PC-3 (cell line): ENCODE data around the gene TMEM97. TPM values are rescaled to one million over a fixed set of nuclear protein-coding genes. Genes with fewer than 3 reads are reported as not detected.

Experiments
- ATAC-seq: fragments of 200-7000 bp; cut with Tn5 transposase; 2 replicates; pipeline ENCODE4 v1.9.1; 2020; ENCODE audit warnings: mild to moderate bottlenecking, moderate library complexity
- BruUV-seq: library from RNA; stranded (reverse); fragments of 400-500 nt; replicated peaks from 2 replicates; lab custom pipeline; 2021; lab: Mats Ljungman, UMichigan
- CTCF ChIA-PET: fragments of 300-600 bp; sonication (Branson Sonifier 250); formaldehyde crosslinking; loops from one replicate; lab custom pipeline; 2022; ENCODE audit warnings: antibody characterized with exemption; lab: Charles Lee
- POLR2A ChIA-PET: fragments of 300-600 bp; sonication (Branson Sonifier 250); formaldehyde crosslinking; loops from one replicate; lab custom pipeline; 2022; ENCODE audit warnings: antibody characterized with exemption; ENCODE audit not compliant: unreplicated experiment; lab: Charles Lee
- DNase-seq: peaks from one replicate; pipeline ENCODE4 v3.0.0-alpha.2; 2015
- H2AFZ ChIP-seq: fragments of 300-600 bp; sonication (generic); 2 replicates; pipeline ENCODE4 v1.6.0; 2016; ENCODE audit warnings: antibody characterized with exemption, low read length
- H3F3A ChIP-seq: fragments of 300-600 bp; sonication (generic); one replicate; pipeline ENCODE4 v1.6.0; 2017; ENCODE audit warnings: antibody characterized with exemption, low read length, control low read depth, mild to moderate bottlenecking; ENCODE audit not compliant: unreplicated experiment
- H3K27ac ChIP-seq: fragments of 300-600 bp; sonication (generic); 2 replicates; pipeline ENCODE4 v1.5.1; 2016; ENCODE audit warnings: mild to moderate bottlenecking, low read length
- H3K27me3 ChIP-seq: fragments of 300-600 bp; sonication (generic); 2 replicates; pipeline ENCODE4 v1.6.1; 2016; ENCODE audit warnings: low read length, mixed read lengths
- H3K36me3 ChIP-seq: fragments of 300-600 bp; sonication (generic); 2 replicates; pipeline ENCODE4 v1.6.1; 2016; ENCODE audit warnings: low read depth, mixed run types, low read length, mixed read lengths
- H3K4me1 ChIP-seq: fragments of 300-600 bp; sonication (generic); 2 replicates; pipeline ENCODE4 v1.5.1; 2016; ENCODE audit warnings: low read length; ENCODE audit not compliant: insufficient read depth
- H3K4me2 ChIP-seq: fragments of 300-600 bp; sonication (generic); 2 replicates; pipeline ENCODE4 v1.6.0; 2016; ENCODE audit warnings: low read length
- H3K4me3 ChIP-seq: fragments of 300-600 bp; sonication (generic); 2 replicates; pipeline ENCODE4 v1.5.1; 2016; ENCODE audit warnings: mild to moderate bottlenecking, low read length, mixed read lengths
- H3K79me2 ChIP-seq: fragments of 300-600 bp; sonication (generic); 2 replicates; pipeline ENCODE4 v1.6.1; 2017; ENCODE audit warnings: low read length, mixed read lengths
- H3K9ac ChIP-seq: fragments of 300-600 bp; sonication (generic); 2 replicates; pipeline ENCODE4 v1.6.0; 2016; ENCODE audit warnings: mild to moderate bottlenecking, low read length
- H3K9me2 ChIP-seq: fragments of 300-600 bp; sonication (generic); replicated peaks from 2 replicates; pipeline ENCODE4 v1.6.1; 2016; ENCODE audit warnings: mixed run types, low read length, mixed read lengths
- H3K9me3 ChIP-seq: fragments of 300-600 bp; sonication (generic); 2 replicates; pipeline ENCODE4 v1.6.1; 2016; ENCODE audit warnings: low read length, mixed read lengths
- H4K20me1 ChIP-seq: fragments of 300-600 bp; sonication (generic); 2 replicates; pipeline ENCODE4 v1.6.1; 2016; ENCODE audit warnings: low read length, mixed read lengths
- EZH2 ChIP-seq: fragments of 300-600 bp; sonication (generic); IDR thresholded peaks from one replicate; pipeline ENCODE4 v1.6.1; 2017; ENCODE audit warnings: antibody characterized with exemption, mild to moderate bottlenecking, low read length; ENCODE audit not compliant: unreplicated experiment
- EZH2phosphoT487 ChIP-seq: fragments of 300-600 bp; sonication (generic); IDR thresholded peaks from 2 replicates; pipeline ENCODE4 v1.6.1; 2018; ENCODE audit warnings: mild to moderate bottlenecking, antibody characterized with exemption, low read length, borderline replicate concordance
- intact Hi-C: fragments of 100-400 bp; cut with micrococcal nuclease; formaldehyde crosslinking; loops from 2 replicates; pipeline ENCODE4 v1.9.0; 2023
- total RNA-seq: library from RNA; depleted of rRNA; stranded (reverse); fragments of >200 nt; gene quantifications from 2 replicates; pipeline ENCODE4 v1.2.3, GENCODE V29; 2014
- TF ChIP-seq, protein P1 (sequence below): fragments of 300-600 bp; sonication (generic); conservative IDR thresholded peaks from 2 replicates; pipeline ENCODE4 v1.5.1; 2017; ENCODE audit warnings: antibody characterized with exemption, low read depth, mild to moderate bottlenecking, low read length

TMEM97 gene
- total RNA-seq, 1 experiment from 2014 or later: 40.5 TPM

DNA sequence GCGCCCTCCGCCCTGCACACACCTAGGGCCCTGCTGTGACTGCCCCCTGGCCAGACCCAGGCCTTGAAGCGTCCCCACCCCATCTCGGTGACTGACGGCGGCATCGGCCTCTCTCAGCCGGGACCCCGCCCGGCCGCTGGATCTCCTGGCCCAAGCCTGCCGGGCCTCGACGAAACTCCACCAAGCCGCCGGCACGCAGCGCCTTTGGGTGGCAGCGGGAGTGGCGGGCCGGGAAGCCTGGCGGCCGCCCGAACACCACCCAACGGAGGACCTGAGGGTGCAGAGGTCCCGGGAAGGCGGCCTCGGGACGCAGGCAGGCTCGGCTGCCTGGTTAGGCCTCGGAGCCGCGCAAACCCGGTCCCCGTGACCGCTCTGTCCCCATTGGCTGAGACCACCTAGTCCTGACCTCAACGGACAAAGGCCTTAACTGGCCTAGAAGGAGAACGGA lies 12.0 kb upstream of the TMEM97 start:
- Histone ChIP-seq H3K36me3 (no peaks in the 10 kb centered on the region), H3K9ac (no peak overlapping the region), H3K9me3 (no peaks in the 10 kb centered on the region), H4K20me1 (no peaks in the 10 kb centered on the region), H3K27ac (no peak overlapping the region), H3K4me3 (no peak overlapping the region), H3K4me1 (no peaks in the 10 kb centered on the region), H3F3A (no peaks in the 10 kb centered on the region), H3K79me2 (no peaks in the 10 kb centered on the region), H2AFZ (no peak overlapping the region), H3K4me2 (no peak overlapping the region), H3K27me3 (no peaks in the 10 kb centered on the region), H3K9me2 (no peaks in the 10 kb centered on the region)
- no TSS peak for BruUV-seq
- no peak for DNase-seq
- ChIA-PET CTCF (no interaction called here), POLR2A (no interaction called here)
- intact Hi-C loops: no loop called here
- ATAC-seq: no peak
- TF ChIP-seq EZH2phosphoT487: no peak
- TF ChIP-seq EZH2: no peak
- TF ChIP-seq, protein P1, sequence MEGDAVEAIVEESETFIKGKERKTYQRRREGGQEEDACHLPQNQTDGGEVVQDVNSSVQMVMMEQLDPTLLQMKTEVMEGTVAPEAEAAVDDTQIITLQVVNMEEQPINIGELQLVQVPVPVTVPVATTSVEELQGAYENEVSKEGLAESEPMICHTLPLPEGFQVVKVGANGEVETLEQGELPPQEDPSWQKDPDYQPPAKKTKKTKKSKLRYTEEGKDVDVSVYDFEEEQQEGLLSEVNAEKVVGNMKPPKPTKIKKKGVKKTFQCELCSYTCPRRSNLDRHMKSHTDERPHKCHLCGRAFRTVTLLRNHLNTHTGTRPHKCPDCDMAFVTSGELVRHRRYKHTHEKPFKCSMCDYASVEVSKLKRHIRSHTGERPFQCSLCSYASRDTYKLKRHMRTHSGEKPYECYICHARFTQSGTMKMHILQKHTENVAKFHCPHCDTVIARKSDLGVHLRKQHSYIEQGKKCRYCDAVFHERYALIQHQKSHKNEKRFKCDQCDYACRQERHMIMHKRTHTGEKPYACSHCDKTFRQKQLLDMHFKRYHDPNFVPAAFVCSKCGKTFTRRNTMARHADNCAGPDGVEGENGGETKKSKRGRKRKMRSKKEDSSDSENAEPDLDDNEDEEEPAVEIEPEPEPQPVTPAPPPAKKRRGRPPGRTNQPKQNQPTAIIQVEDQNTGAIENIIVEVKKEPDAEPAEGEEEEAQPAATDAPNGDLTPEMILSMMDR: no peak

DNA sequence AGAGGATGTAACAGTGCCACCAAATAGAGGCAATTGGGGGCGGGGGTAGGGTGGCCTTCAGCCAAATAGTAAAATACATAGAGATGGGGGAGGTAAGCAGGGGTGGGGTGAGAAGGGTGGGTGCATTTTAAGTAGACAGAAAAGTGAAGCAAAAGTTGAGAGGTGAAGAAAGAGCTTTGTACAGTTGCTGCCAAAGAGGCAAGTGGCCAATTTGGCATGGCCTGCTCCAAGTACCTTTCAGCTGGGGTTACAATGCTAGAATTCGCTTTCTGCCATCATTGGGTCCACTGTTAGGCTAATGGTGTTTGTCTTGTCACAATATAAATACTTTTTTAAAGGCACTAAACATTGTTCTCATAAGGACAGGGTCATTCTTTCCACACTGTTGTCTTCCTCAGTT lies 5.2 kb upstream of the TMEM97 start:
- H3K4me3 ChIP-seq: no peak overlapping the region
- H3K9me3 ChIP-seq: no peaks in the 10 kb centered on the region
- H3K4me2 ChIP-seq: no peak overlapping the region
- no peak overlapping the region for H3K9ac ChIP-seq
- H3K27ac ChIP-seq: no peak overlapping the region
- POLR2A ChIA-PET: no interaction called here
- no peaks in the 10 kb centered on the region for H3F3A ChIP-seq
- H3K79me2 ChIP-seq: no peaks in the 10 kb centered on the region
- H3K9me2 ChIP-seq: no peaks in the 10 kb centered on the region
- intact Hi-C loops: loop anchor here (10.0 kb wide), 1 partner anchor 59 kb away; no protein-coding TSS in a partner anchor
- no peaks in the 10 kb centered on the region for H4K20me1 ChIP-seq
- no peak overlapping the region for H2AFZ ChIP-seq
- H3K4me1 ChIP-seq: peaks cover 10% of the 10 kb centered on the region
- ATAC-seq (no peak), DNase-seq (no peak)
- CTCF ChIA-PET: no interaction called here
- BruUV-seq: no TSS peak
- no peak for TF ChIP-seq EZH2
- TF ChIP-seq, protein P1: no peak
- TF ChIP-seq EZH2phosphoT487: no peak
- no peaks in the 10 kb centered on the region for H3K27me3 ChIP-seq
- H3K36me3 ChIP-seq: no peaks in the 10 kb centered on the region

DNA sequence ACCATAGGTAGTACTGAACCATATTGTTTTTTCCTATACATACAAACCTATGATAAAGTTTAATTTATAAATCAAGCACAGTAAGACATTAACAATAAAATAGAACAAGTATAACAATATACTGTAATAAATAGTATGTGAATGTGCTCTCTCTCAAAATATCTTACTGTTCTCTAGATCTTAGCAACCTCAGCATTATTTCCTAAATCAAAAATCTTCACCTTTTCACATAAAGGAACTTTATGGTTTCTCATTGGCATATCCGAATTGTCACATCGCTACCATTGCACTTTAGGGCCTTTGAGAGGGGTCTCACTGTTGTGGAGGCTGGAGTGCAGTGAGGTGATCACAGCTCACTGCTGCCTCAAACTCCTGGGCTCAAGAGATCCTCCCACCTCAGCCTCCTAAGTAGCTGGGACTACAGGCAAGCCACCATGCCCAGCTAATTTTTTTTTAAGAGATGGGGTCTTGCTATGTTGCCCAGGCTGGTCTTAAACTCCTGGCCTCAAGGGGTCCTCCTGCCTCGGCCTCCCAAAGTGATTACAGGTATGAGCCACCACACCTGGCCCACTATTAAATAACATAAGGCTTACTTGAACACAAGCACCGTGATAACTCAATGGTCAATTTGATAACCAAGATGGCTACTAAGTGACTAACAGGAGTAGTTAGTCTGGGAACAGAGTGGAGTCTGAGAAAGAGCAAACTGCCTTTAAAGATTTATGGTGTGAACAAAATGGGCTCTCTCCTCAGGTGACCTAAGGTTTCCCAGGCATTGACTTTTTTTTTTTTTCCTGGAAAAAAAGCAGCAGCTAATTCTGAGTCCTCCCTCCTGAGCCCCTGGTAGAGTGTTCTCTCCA lies 2.9 kb upstream of the TMEM97 start:
- intact Hi-C loops: loop anchor here (10.0 kb wide), 1 partner anchor 61 kb away; no protein-coding TSS in a partner anchor
- no peaks in the 10 kb centered on the region for H3K36me3 ChIP-seq
- TF ChIP-seq EZH2phosphoT487 (no peak), EZH2 (no peak)
- TF ChIP-seq, protein P1: no peak
- ATAC-seq (no peak), DNase-seq (no peak)
- H3K4me1 ChIP-seq: peaks cover 26% of the 10 kb centered on the region
- no peaks in the 10 kb centered on the region for H3F3A ChIP-seq
- POLR2A ChIA-PET: no interaction called here
- no peaks in the 10 kb centered on the region for H3K9me3 ChIP-seq
- H3K4me3 ChIP-seq: no peak overlapping the region
- H3K27me3 ChIP-seq: no peaks in the 10 kb centered on the region
- CTCF ChIA-PET: no interaction called here
- no peak overlapping the region for H3K4me2 ChIP-seq
- peaks cover 21% of the 10 kb centered on the region for H3K79me2 ChIP-seq
- no peak overlapping the region for H3K9ac ChIP-seq
- no peaks in the 10 kb centered on the region for H4K20me1 ChIP-seq
- no TSS peak for BruUV-seq
- no peaks in the 10 kb centered on the region for H3K9me2 ChIP-seq
- no peak overlapping the region for H2AFZ ChIP-seq
- no peak overlapping the region for H3K27ac ChIP-seq
